ENCODE data around the gene C9. TPM values are rescaled to one million over a fixed set of nuclear protein-coding genes. Genes with fewer than 3 reads are reported as not detected.

Gene C9
- total RNA-seq, 1 donor from 2014 or later, result not detected

- DNase-seq (ENCODE audit: low spot score in 2 of 2, unreplicated experiment in 2 of 2), result no peak
- H3K27ac Mint-ChIP-seq, result no peak overlapping the region
- H3K4me3 Mint-ChIP-seq, result no peak overlapping the region
- no peaks in the 10 kb centered on the region for H3K36me3 Mint-ChIP-seq
- TF ChIP-seq CTCF (IDR thresholded peaks at IDR 0.05; ENCODE audit: unreplicated experiment), result no peak
- H3K27me3 Mint-ChIP-seq (ENCODE audit: low read depth), result no peaks in the 10 kb centered on the region
- no peaks in the 10 kb centered on the region for H3K4me1 Mint-ChIP-seq
- no peaks in the 10 kb centered on the region for H3K9me3 Mint-ChIP-seq
These were observed 54.8 kb downstream of the C9 start for GRCh38 chr5:39309534-39309933.

- TF ChIP-seq CTCF (IDR thresholded peaks at IDR 0.05; ENCODE audit: unreplicated experiment), result no peak
- peaks cover 11% of the 10 kb centered on the region for H3K9me3 Mint-ChIP-seq
- peaks cover 3% of the 10 kb centered on the region for H3K36me3 Mint-ChIP-seq
- no peaks in the 10 kb centered on the region for H3K4me1 Mint-ChIP-seq
- no peak for DNase-seq (ENCODE audit: low spot score in 2 of 2, unreplicated experiment in 2 of 2)
- H3K27me3 Mint-ChIP-seq (ENCODE audit: low read depth), result no peaks in the 10 kb centered on the region
- no peak overlapping the region for H3K27ac Mint-ChIP-seq
- no peak overlapping the region for H3K4me3 Mint-ChIP-seq
These were observed 61.8 kb downstream of the C9 start for GRCh38 chr5:39302472-39302871.

GRCh38 chr5:39301406-39301805 is 62.9 kb downstream of the C9 start:
- H3K27ac Mint-ChIP-seq, result no peak overlapping the region
- no peaks in the 10 kb centered on the region for H3K4me1 Mint-ChIP-seq
- TF ChIP-seq CTCF (IDR thresholded peaks at IDR 0.05; ENCODE audit: unreplicated experiment), result no peak
- H3K4me3 Mint-ChIP-seq, result no peak overlapping the region
- H3K27me3 Mint-ChIP-seq (ENCODE audit: low read depth), result no peaks in the 10 kb centered on the region
- H3K9me3 Mint-ChIP-seq, result peaks cover 17% of the 10 kb centered on the region
- peaks cover 3% of the 10 kb centered on the region for H3K36me3 Mint-ChIP-seq
- no peak for DNase-seq (ENCODE audit: low spot score in 2 of 2, unreplicated experiment in 2 of 2)

- Mint-ChIP-seq H3K9me3 (peaks cover 30% of the 10 kb centered on the region), H3K27me3 (ENCODE audit: low read depth) (no peaks in the 10 kb centered on the region), H3K4me1 (no peaks in the 10 kb centered on the region), H3K36me3 (peaks cover 3% of the 10 kb centered on the region), H3K27ac (no peak overlapping the region), H3K4me3 (no peak overlapping the region)
- TF ChIP-seq CTCF (IDR thresholded peaks at IDR 0.05; ENCODE audit: unreplicated experiment), result no peak
- no peak for DNase-seq (ENCODE audit: low spot score in 2 of 2, unreplicated experiment in 2 of 2)
These were observed 64.3 kb downstream of the C9 start for GRCh38 chr5:39299962-39300361.

- Mint-ChIP-seq H3K36me3 (peaks cover 5% of the 10 kb centered on the region), H3K27me3 (ENCODE audit: low read depth) (no peaks in the 10 kb centered on the region), H3K27ac (no peak overlapping the region), H3K9me3 (peaks cover 49% of the 10 kb centered on the region), H3K4me3 (no peak overlapping the region), H3K4me1 (no peaks in the 10 kb centered on the region)
- TF ChIP-seq CTCF (IDR thresholded peaks at IDR 0.05; ENCODE audit: unreplicated experiment), result no peak
- no peak for DNase-seq (ENCODE audit: low spot score in 2 of 2, unreplicated experiment in 2 of 2)
These were observed 69.6 kb downstream of the C9 start for GRCh38 chr5:39294736-39295135.

- Mint-ChIP-seq H3K4me1 (no peaks in the 10 kb centered on the region), H3K27ac (no peak overlapping the region), H3K36me3 (peaks cover 2% of the 10 kb centered on the region), H3K27me3 (ENCODE audit: low read depth) (no peaks in the 10 kb centered on the region), H3K9me3 (peaks cover 11% of the 10 kb centered on the region), H3K4me3 (no peak overlapping the region)
- no peak for DNase-seq (ENCODE audit: low spot score in 2 of 2, unreplicated experiment in 2 of 2)
- no peak for TF ChIP-seq CTCF (IDR thresholded peaks at IDR 0.05; ENCODE audit: unreplicated experiment)
These were observed 79.7 kb downstream of the C9 start for GRCh38 chr5:39284552-39284951.

All from mesothelial cell of epicardium (in vitro differentiated cells).